GM21737 (cell line): ENCODE measurements around the gene SYS1.

Source experiments
- ATAC-seq: cut with Tn5 transposase; IDR thresholded peaks from one replicate; pipeline ENCODE4 v1.9.1; 2021; ENCODE audit warnings: mild to moderate bottlenecking, moderate library complexity; ENCODE audit not compliant: unreplicated experiment

The SYS1 gene

GRCh38 chr20:45354423-45355208 is 8.3 kb upstream of the SYS1 start:
- ATAC-seq, result no peak

GRCh38 chr20:45355209-45356084 is 7.5 kb upstream of the SYS1 start:
- ATAC-seq, result no peak

GRCh38 chr20:45358282-45359068 is 4.5 kb upstream of the SYS1 start:
- ATAC-seq, result no peak

GRCh38 chr20:45359069-45359405 is 3.9 kb upstream of the SYS1 start:
- no peak for ATAC-seq

- ATAC-seq, result no peak
Observed at GRCh38 chr20:45359406-45360148, 3.4 kb upstream of the SYS1 start.

- ATAC-seq, result no peak
Observed at GRCh38 chr20:45361793-45362192, 1.2 kb upstream of the SYS1 start.

GRCh38 chr20:45363611-45364492 is 896 bp downstream of the SYS1 start:
- ATAC-seq, result no peak

GRCh38 chr20:45365444-45365970 is 2.6 kb downstream of the SYS1 start:
- ATAC-seq, result no peak

GRCh38 chr20:45366192-45366591 is 3.2 kb downstream of the SYS1 start:
- ATAC-seq, result no peak

GRCh38 chr20:45366631-45367030 is 3.7 kb downstream of the SYS1 start:
- no peak for ATAC-seq

GRCh38 chr20:45367126-45367525 is 4.2 kb downstream of the SYS1 start:
- ATAC-seq, result no peak

- peak; percentile 76 for ATAC-seq
Observed at GRCh38 chr20:45368221-45368980, 5.4 kb downstream of the SYS1 start.

GRCh38 chr20:45370571-45371160 is 7.7 kb downstream of the SYS1 start:
- no peak for ATAC-seq

- no peak for ATAC-seq
Observed at GRCh38 chr20:45372241-45372640, 9.3 kb downstream of the SYS1 start.

- no peak for ATAC-seq
Observed at GRCh38 chr20:45372646-45373352, 9.8 kb downstream of the SYS1 start.

- peak; percentile 55 for ATAC-seq
Observed at GRCh38 chr20:45373353-45374100, 10.6 kb downstream of the SYS1 start.

GRCh38 chr20:45374101-45374467 is 11.1 kb downstream of the SYS1 start:
- no peak for ATAC-seq
